Liver (tissue), 3 donors: ENCODE data around the gene C2CD2.

ENCODE experiments used
- CTCF ChIP-seq: fragments of 150-350 bp; IDR thresholded peaks from 2 replicates; pipeline ENCODE4 v1.5.1; 2017; ENCODE audit warnings: improper control_type of control experiment, low read depth, low read length; ENCODE audit not compliant: missing input control
- EGR1 ChIP-seq, 2 donors: IDR thresholded peaks; 2 replicates each; pipeline ENCODE4 v1.6.1; 2016 to 2018; ENCODE audit warnings: antibody characterized with exemption in 2 of 2, low read depth in 2 of 2
- FOXA1 ChIP-seq: IDR thresholded peaks from 2 replicates; pipeline ENCODE4 v1.6.1; 2016; ENCODE audit warnings: antibody characterized with exemption
- FOXA2 ChIP-seq: IDR thresholded peaks from 2 replicates; pipeline ENCODE4 v1.6.1; 2016; ENCODE audit warnings: antibody characterized with exemption
- GABPA ChIP-seq, 2 donors: IDR thresholded peaks in 1 of 2; conservative IDR thresholded peaks in 1 of 2; 2 replicates each; pipeline ENCODE4 v1.6.1; 2016; ENCODE audit warnings: antibody characterized with exemption in 2 of 2, mild to moderate bottlenecking in 1 of 2, moderate library complexity in 1 of 2
- JUND ChIP-seq, 2 donors: IDR thresholded peaks; 2 replicates each; pipeline ENCODE4 v1.6.1; 2016; ENCODE audit warnings: antibody characterized with exemption in 2 of 2
- RAD21 ChIP-seq, 2 donors: IDR thresholded peaks; 2 replicates each; pipeline ENCODE4 v1.6.1; 2016; ENCODE audit warnings: antibody characterized with exemption in 2 of 2, mild to moderate bottlenecking in 2 of 2
- SP1 ChIP-seq: IDR thresholded peaks from 2 replicates; pipeline ENCODE4 v1.6.1; 2018; ENCODE audit warnings: antibody characterized with exemption, mild to moderate bottlenecking
- TAF1 ChIP-seq: conservative IDR thresholded peaks from 2 replicates; pipeline ENCODE4 v1.6.1; 2016; ENCODE audit warnings: antibody characterized with exemption, mild to moderate bottlenecking
- YY1 ChIP-seq: IDR thresholded peaks from 2 replicates; pipeline ENCODE4 v1.6.1; 2016; ENCODE audit warnings: antibody characterized with exemption, mild to moderate bottlenecking
- TF ChIP-seq, protein P1 (sequence below): IDR thresholded peaks from 2 replicates; pipeline ENCODE4 v1.6.1; 2016; ENCODE audit warnings: antibody characterized with exemption
- TF ChIP-seq, protein P2 (sequence below): IDR thresholded peaks from 2 replicates; pipeline ENCODE4 v1.6.1; 2016; ENCODE audit warnings: antibody characterized with exemption, mild to moderate bottlenecking
- TF ChIP-seq, protein P3 (sequence below): IDR thresholded peaks from 2 replicates; pipeline ENCODE4 v1.6.1; 2016; ENCODE audit warnings: antibody characterized with exemption
- TF ChIP-seq, protein P4 (sequence below): IDR thresholded peaks from 2 replicates; pipeline ENCODE4 v1.6.1; 2016; ENCODE audit warnings: antibody characterized with exemption
- donor health status: healthy.
- donor health status: healthy.

DNA sequence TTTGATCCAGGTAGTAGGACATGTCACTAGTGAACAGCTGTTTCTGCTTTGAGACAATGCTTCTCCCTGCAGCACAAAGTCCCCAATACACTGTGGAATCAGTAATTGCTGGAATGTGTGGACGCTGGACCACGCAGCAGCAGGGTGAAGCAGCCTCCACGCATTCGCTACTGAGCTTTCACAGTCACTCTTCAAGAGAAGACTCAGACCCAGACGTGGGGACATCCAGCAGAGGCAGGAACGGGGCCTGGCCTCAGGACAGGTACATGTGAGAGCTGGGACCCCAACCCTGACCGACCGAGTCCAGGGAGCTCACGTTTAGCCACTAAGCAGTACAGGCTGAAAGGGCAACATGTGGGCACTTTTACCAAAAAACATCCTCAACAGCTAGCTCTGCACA is 40.6 kb downstream of the C2CD2 start:
- TF ChIP-seq TAF1 (no peak), CTCF (no peak), YY1 (no peak), RAD21 (IDR thresholded peaks at IDR 0.05) (no peak), JUND (IDR thresholded peaks at IDR 0.05) (no peak), GABPA (IDR thresholded peaks at IDR 0.05 in 1 of 2, conservative IDR thresholded peaks at IDR 0.05 in 1 of 2) (no peak), FOXA1 (no peak), EGR1 (IDR thresholded peaks at IDR 0.05; ENCODE audit: low read depth in 2 of 2) (no peak), SP1 (no peak), FOXA2 (no peak)
- TF ChIP-seq, protein P1, sequence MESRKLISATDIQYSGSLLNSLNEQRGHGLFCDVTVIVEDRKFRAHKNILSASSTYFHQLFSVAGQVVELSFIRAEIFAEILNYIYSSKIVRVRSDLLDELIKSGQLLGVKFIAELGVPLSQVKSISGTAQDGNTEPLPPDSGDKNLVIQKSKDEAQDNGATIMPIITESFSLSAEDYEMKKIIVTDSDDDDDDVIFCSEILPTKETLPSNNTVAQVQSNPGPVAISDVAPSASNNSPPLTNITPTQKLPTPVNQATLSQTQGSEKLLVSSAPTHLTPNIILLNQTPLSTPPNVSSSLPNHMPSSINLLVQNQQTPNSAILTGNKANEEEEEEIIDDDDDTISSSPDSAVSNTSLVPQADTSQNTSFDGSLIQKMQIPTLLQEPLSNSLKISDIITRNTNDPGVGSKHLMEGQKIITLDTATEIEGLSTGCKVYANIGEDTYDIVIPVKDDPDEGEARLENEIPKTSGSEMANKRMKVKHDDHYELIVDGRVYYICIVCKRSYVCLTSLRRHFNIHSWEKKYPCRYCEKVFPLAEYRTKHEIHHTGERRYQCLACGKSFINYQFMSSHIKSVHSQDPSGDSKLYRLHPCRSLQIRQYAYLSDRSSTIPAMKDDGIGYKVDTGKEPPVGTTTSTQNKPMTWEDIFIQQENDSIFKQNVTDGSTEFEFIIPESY, result no peak
- TF ChIP-seq, protein P2, sequence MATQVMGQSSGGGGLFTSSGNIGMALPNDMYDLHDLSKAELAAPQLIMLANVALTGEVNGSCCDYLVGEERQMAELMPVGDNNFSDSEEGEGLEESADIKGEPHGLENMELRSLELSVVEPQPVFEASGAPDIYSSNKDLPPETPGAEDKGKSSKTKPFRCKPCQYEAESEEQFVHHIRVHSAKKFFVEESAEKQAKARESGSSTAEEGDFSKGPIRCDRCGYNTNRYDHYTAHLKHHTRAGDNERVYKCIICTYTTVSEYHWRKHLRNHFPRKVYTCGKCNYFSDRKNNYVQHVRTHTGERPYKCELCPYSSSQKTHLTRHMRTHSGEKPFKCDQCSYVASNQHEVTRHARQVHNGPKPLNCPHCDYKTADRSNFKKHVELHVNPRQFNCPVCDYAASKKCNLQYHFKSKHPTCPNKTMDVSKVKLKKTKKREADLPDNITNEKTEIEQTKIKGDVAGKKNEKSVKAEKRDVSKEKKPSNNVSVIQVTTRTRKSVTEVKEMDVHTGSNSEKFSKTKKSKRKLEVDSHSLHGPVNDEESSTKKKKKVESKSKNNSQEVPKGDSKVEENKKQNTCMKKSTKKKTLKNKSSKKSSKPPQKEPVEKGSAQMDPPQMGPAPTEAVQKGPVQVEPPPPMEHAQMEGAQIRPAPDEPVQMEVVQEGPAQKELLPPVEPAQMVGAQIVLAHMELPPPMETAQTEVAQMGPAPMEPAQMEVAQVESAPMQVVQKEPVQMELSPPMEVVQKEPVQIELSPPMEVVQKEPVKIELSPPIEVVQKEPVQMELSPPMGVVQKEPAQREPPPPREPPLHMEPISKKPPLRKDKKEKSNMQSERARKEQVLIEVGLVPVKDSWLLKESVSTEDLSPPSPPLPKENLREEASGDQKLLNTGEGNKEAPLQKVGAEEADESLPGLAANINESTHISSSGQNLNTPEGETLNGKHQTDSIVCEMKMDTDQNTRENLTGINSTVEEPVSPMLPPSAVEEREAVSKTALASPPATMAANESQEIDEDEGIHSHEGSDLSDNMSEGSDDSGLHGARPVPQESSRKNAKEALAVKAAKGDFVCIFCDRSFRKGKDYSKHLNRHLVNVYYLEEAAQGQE, result no peak
- TF ChIP-seq, protein P3, sequence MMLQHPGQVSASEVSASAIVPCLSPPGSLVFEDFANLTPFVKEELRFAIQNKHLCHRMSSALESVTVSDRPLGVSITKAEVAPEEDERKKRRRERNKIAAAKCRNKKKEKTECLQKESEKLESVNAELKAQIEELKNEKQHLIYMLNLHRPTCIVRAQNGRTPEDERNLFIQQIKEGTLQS, result no peak
- TF ChIP-seq, protein P4, sequence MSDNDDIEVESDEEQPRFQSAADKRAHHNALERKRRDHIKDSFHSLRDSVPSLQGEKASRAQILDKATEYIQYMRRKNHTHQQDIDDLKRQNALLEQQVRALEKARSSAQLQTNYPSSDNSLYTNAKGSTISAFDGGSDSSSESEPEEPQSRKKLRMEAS, result no peak
